H9 (cell line): Measurements from ENCODE around the gene TMEM114. TPM values are rescaled to one million over a fixed set of nuclear protein-coding genes. Genes with fewer than 3 reads are reported as not detected.

Experiments used
- DNase-seq: peaks from one replicate; pipeline ENCODE4 v3.0.0-alpha.2; 2017
- H2AFZ ChIP-seq: one replicate; pipeline ENCODE4 v1.6.1; 2013; ENCODE audit warnings: mild to moderate bottlenecking, low read length, control low read depth, moderate library complexity
- H2AK5ac ChIP-seq: 2 replicates; pipeline ENCODE4 v1.6.1; 2013; ENCODE audit warnings: low read length, control low read depth, mixed read lengths; ENCODE audit not compliant: insufficient read length
- H2BK120ac ChIP-seq: one replicate; pipeline ENCODE4 v1.6.1; 2013; ENCODE audit warnings: low read depth, mild to moderate bottlenecking, low read length, control low read depth, inconsistent platforms; ENCODE audit not compliant: poor library complexity, severe bottlenecking
- H2BK12ac ChIP-seq: 2 replicates; pipeline ENCODE4 v1.6.1; 2013; ENCODE audit warnings: low read length, control low read depth, mixed read lengths, low read depth; ENCODE audit not compliant: insufficient read length
- H2BK15ac ChIP-seq: 2 replicates; pipeline ENCODE4 v1.6.1; 2013; ENCODE audit warnings: low read depth, low read length, control low read depth
- H2BK20ac ChIP-seq: one replicate; pipeline ENCODE4 v1.6.1; 2013; ENCODE audit warnings: low read depth, mild to moderate bottlenecking, low read length, control low read depth, inconsistent platforms; ENCODE audit not compliant: poor library complexity, severe bottlenecking
- H2BK5ac ChIP-seq: 2 replicates; pipeline ENCODE4 v1.6.1; 2013; ENCODE audit warnings: low read length, control low read depth, mixed read lengths; ENCODE audit not compliant: insufficient read length
- H3K14ac ChIP-seq: 2 replicates; pipeline ENCODE4 v1.6.1; 2013; ENCODE audit warnings: low read length, control low read depth; ENCODE audit not compliant: insufficient read depth
- H3K18ac ChIP-seq: 2 replicates; pipeline ENCODE4 v1.6.1; 2013; ENCODE audit warnings: low read depth, mild to moderate bottlenecking, mixed read lengths, low read length, control low read depth; ENCODE audit not compliant: insufficient read length
- H3K23ac ChIP-seq: 2 replicates; pipeline ENCODE4 v1.6.1; 2013; ENCODE audit warnings: low read length, control low read depth, mixed read lengths, low read depth; ENCODE audit not compliant: insufficient read length
- H3K23me2 ChIP-seq: 2 replicates; pipeline ENCODE4 v1.6.1; 2013; ENCODE audit warnings: low read depth, mild to moderate bottlenecking, mixed read lengths, low read length, control low read depth; ENCODE audit not compliant: insufficient read length, poor library complexity, severe bottlenecking
- H3K27ac ChIP-seq: 2 replicates; pipeline ENCODE4 v1.5.1; 2013; ENCODE audit warnings: low read length, control low read depth, mixed read lengths, low read depth; ENCODE audit not compliant: insufficient read length
- H3K27me3 ChIP-seq: 2 replicates; pipeline ENCODE4 v1.6.1; 2013; ENCODE audit warnings: low read length, control low read depth, inconsistent platforms; ENCODE audit not compliant: insufficient read depth
- H3K4ac ChIP-seq: 2 replicates; pipeline ENCODE4 v1.6.1; 2013; ENCODE audit warnings: low read depth, mild to moderate bottlenecking, control low read depth, inconsistent platforms, low read length, moderate library complexity
- H3K4me1 ChIP-seq: 2 replicates; pipeline ENCODE4 v1.6.1; 2013; ENCODE audit warnings: low read length, control low read depth, inconsistent platforms; ENCODE audit not compliant: insufficient read depth
- H3K4me2 ChIP-seq: 2 replicates; pipeline ENCODE4 v1.6.1; 2013; ENCODE audit warnings: low read length, control low read depth, mixed read lengths; ENCODE audit not compliant: insufficient read length, insufficient read depth
- H3K56ac ChIP-seq: 2 replicates; pipeline ENCODE4 v1.6.1; 2013; ENCODE audit warnings: low read depth, mild to moderate bottlenecking, mixed read lengths, low read length, control low read depth; ENCODE audit not compliant: insufficient read length
- H3K79me1 ChIP-seq: 2 replicates; pipeline ENCODE4 v1.6.1; 2013; ENCODE audit warnings: low read depth, mild to moderate bottlenecking, moderate library complexity, low read length, control low read depth, inconsistent platforms; ENCODE audit not compliant: insufficient read depth, poor library complexity, severe bottlenecking
- H3K79me2 ChIP-seq: 2 replicates; pipeline ENCODE4 v1.6.1; 2013; ENCODE audit warnings: low read length, control low read depth, inconsistent platforms; ENCODE audit not compliant: insufficient read depth
- H3K9ac ChIP-seq: 2 replicates; pipeline ENCODE4 v1.6.1; 2013; ENCODE audit warnings: low read length, control low read depth, mixed read lengths; ENCODE audit not compliant: insufficient read length; ENCODE audit errors: extremely low read depth
- H3K9me3 ChIP-seq: one replicate; pipeline ENCODE4 v1.6.1; 2013; ENCODE audit warnings: low read depth, low read length, inconsistent platforms; ENCODE audit not compliant: control insufficient read depth
- H3T11ph ChIP-seq: one replicate; pipeline ENCODE4 v1.6.1; 2013; ENCODE audit warnings: mild to moderate bottlenecking, low read length, control low read depth, inconsistent platforms
- H4K20me1 ChIP-seq: one replicate; pipeline ENCODE4 v1.6.1; 2013; ENCODE audit not compliant: control insufficient read depth, insufficient read length, insufficient read depth
- H4K5ac ChIP-seq: 2 replicates; pipeline ENCODE4 v1.6.1; 2013; ENCODE audit warnings: low read depth, mild to moderate bottlenecking, mixed read lengths, low read length, control low read depth; ENCODE audit not compliant: insufficient read length
- H4K8ac ChIP-seq: replicated peaks from 2 replicates; pipeline ENCODE4 v1.6.1; 2013; ENCODE audit warnings: low read length, control low read depth, mixed read lengths, low read depth; ENCODE audit not compliant: insufficient read length
- H4K91ac ChIP-seq: 2 replicates; pipeline ENCODE4 v1.6.1; 2013; ENCODE audit warnings: low read depth, mild to moderate bottlenecking, moderate library complexity, mixed read lengths, low read length, control low read depth; ENCODE audit not compliant: insufficient read length
- H3K27ac Mint-ChIP-seq, 3 experiments: 2 replicates in 2 of 3; 3 replicates in 1 of 3; pipeline ENCODE4 v1.8.0; 2020 to 2021; ENCODE audit warnings: mixed read lengths in 3 of 3, mild to moderate bottlenecking in 1 of 3, moderate library complexity in 1 of 3
- H3K27me3 Mint-ChIP-seq: 2 replicates; pipeline ENCODE4 v1.8.0; 2021; ENCODE audit warnings: low read depth, mild to moderate bottlenecking, moderate library complexity, mixed read lengths
- H3K36me3 Mint-ChIP-seq, 3 experiments: 2 replicates in 2 of 3; 3 replicates in 1 of 3; pipeline ENCODE4 v1.8.0; 2020 to 2021; ENCODE audit warnings: low read depth in 3 of 3, mixed read lengths in 3 of 3; ENCODE audit not compliant: insufficient read depth in 1 of 3
- H3K4me1 Mint-ChIP-seq, 2 experiments: 2 replicates each; pipeline ENCODE4 v1.8.0; 2020; ENCODE audit warnings: mixed read lengths in 2 of 2
- H3K4me3 Mint-ChIP-seq, 2 experiments: 2 replicates in 1 of 2; 3 replicates in 1 of 2; pipeline ENCODE4 v1.8.0; 2020 to 2021; ENCODE audit warnings: mild to moderate bottlenecking in 2 of 2, mixed read lengths in 2 of 2, moderate library complexity in 1 of 2
- H3K9me3 Mint-ChIP-seq, 2 experiments: 2 replicates in 1 of 2; 3 replicates in 1 of 2; pipeline ENCODE4 v1.8.0; 2020; ENCODE audit warnings: mild to moderate bottlenecking in 2 of 2, mixed read lengths in 2 of 2, moderate library complexity in 1 of 2
- CTCF ChIP-seq: fragments of 200-600 bp; sonication (generic); conservative IDR thresholded peaks from 3 replicates; pipeline ENCODE4 v1.8.0; 2021; ENCODE audit warnings: antibody characterized with exemption, mild to moderate bottlenecking
- total RNA-seq: library from RNA; stranded (reverse); gene quantifications from 2 replicates; pipeline ENCODE4 v1.2.1, GENCODE V29; 2021

The TMEM114 gene
- total RNA-seq, 1 experiment from 2014 or later = 0.33 TPM

GRCh38 chr16:8587065-8587464, 3.2 kb downstream of the TMEM114 start:
- no peaks in the 10 kb centered on the region; a peak in 1 of 7 replicates for H3K36me3 Mint-ChIP-seq
- no peak overlapping the region for H2BK5ac ChIP-seq
- no peak overlapping the region for H3K23ac ChIP-seq
- no peak for DNase-seq
- H3K27ac Mint-ChIP-seq = no peak overlapping the region
- H2BK12ac ChIP-seq = no peak overlapping the region
- no peak overlapping the region for H4K8ac ChIP-seq
- H2BK120ac ChIP-seq = no peak overlapping the region
- H3K9ac ChIP-seq = no peak overlapping the region
- H3K4me1 Mint-ChIP-seq = peaks cover 17 to 18% of the 10 kb centered on the region in 2 experiments
- peaks cover 16% of the 10 kb centered on the region for H3K23me2 ChIP-seq
- H2BK15ac ChIP-seq = no peak overlapping the region
- no peak for TF ChIP-seq CTCF
- no peak overlapping the region for H3K4ac ChIP-seq
- H3K9me3 ChIP-seq = no peaks in the 10 kb centered on the region
- no peak overlapping the region for H3K14ac ChIP-seq
- H3K27me3 ChIP-seq = peaks cover 23% of the 10 kb centered on the region; the same call in 1 of the 2 replicates
- H3K27ac ChIP-seq = no peak overlapping the region
- H3K56ac ChIP-seq = no peak overlapping the region
- no peaks in the 10 kb centered on the region for H3K9me3 Mint-ChIP-seq
- no peak overlapping the region for H2BK20ac ChIP-seq
- H2AFZ ChIP-seq = no peak overlapping the region
- no peak overlapping the region for H3T11ph ChIP-seq
- H4K91ac ChIP-seq = no peak overlapping the region
- no peak overlapping the region for H4K5ac ChIP-seq
- peaks cover 1% of the 10 kb centered on the region; the same call in 1 of the 2 replicates for H3K4me1 ChIP-seq
- H3K18ac ChIP-seq = no peak overlapping the region
- no peaks in the 10 kb centered on the region for H4K20me1 ChIP-seq
- H3K27me3 Mint-ChIP-seq = peaks cover 20% of the 10 kb centered on the region
- no peaks in the 10 kb centered on the region for H3K79me1 ChIP-seq
- H2AK5ac ChIP-seq = no peak overlapping the region
- no peaks in the 10 kb centered on the region for H3K79me2 ChIP-seq
- H3K4me3 Mint-ChIP-seq = no peak overlapping the region
- no peak overlapping the region for H3K4me2 ChIP-seq
